HepG2 (cell line): Measurements from ENCODE around the gene RWDD4. TPM values are rescaled to one million over a fixed set of nuclear protein-coding genes. Genes with fewer than 3 reads are reported as not detected.

Source experiments
- ATAC-seq: fragments of 200-7000 bp; cut with Tn5 transposase; 3 replicates; pipeline ENCODE4 v1.9.1; 2020; ENCODE audit warnings: mild to moderate bottlenecking, moderate library complexity
- BruUV-seq: library from RNA; stranded (reverse); fragments of 400-500 nt; replicated peaks from 2 replicates; lab custom pipeline; 2021; lab: Mats Ljungman, UMichigan
- CTCF ChIA-PET: fragments of 300-600 bp; formaldehyde crosslinking; extraction: SDS; loops from one replicate; lab custom pipeline; 2021; ENCODE audit warnings: low total read pairs, inconsistent platforms, low intra/inter-chr PET ratio; lab: Yijun Ruan, JAX
- POLR2A ChIA-PET: fragments of 350-600 bp; sonication (Branson Sonifier 250); formaldehyde crosslinking; loops from one replicate; lab custom pipeline; 2020; ENCODE audit warnings: antibody characterized with exemption, inconsistent platforms; lab: Yijun Ruan, JAX
- DNase-seq: peaks from one replicate; pipeline ENCODE4 v3.0.0-alpha.2; 2015; ENCODE audit warnings: low spot score
- FAIRE-seq: peaks from 3 replicates; lab custom pipeline; 2011; peaks lifted over from hg19 to GRCh38; lab: Jason Lieb, UNC
- H2AFZ ChIP-seq: one replicate; pipeline ENCODE4 v1.6.1; 2011; ENCODE audit warnings: low read length, inconsistent platforms
- H3K27ac ChIP-seq: fragments of 300-600 bp; 3 replicates; pipeline ENCODE4 v1.8.0; 2011; ENCODE audit warnings: mixed run types, mild to moderate bottlenecking, mixed read lengths, low read length, inconsistent platforms; ENCODE audit not compliant: insufficient read depth; ENCODE audit errors: extremely low read length
- H3K27me3 ChIP-seq, 2 experiments: fragments of 200-600 bp in 1 of 2; 2 replicates in 1 of 2; 3 replicates in 1 of 2; pipeline versions ENCODE4 v1.6.0 to v1.8.0; 2011; ENCODE audit warnings: low read length in 2 of 2, mild to moderate bottlenecking in 2 of 2, moderate library complexity in 2 of 2, inconsistent platforms in 1 of 2; ENCODE audit not compliant: insufficient read depth in 2 of 2, control insufficient read depth in 1 of 2
- H3K36me3 ChIP-seq, 2 experiments: fragments of 200-600 bp in 1 of 2; replicated peaks in 1 of 2; 2 replicates in 1 of 2; 3 replicates in 1 of 2; pipeline versions ENCODE4 v1.5.1 to v1.8.0; 2011; ENCODE audit warnings: low read length in 2 of 2, inconsistent platforms in 1 of 2; ENCODE audit not compliant: insufficient read depth in 2 of 2, control insufficient read depth in 1 of 2
- H3K4me1 ChIP-seq: 2 replicates; pipeline ENCODE4 v1.5.1; 2012; ENCODE audit warnings: low read length, inconsistent platforms; ENCODE audit not compliant: insufficient read depth
- H3K4me2 ChIP-seq: 2 replicates; pipeline ENCODE4 v1.6.0; 2011; ENCODE audit warnings: low read depth, low read length, inconsistent platforms
- H3K4me3 ChIP-seq, 3 experiments: fragments of 200-600 bp in 1 of 3; sonication (generic), shearing (Covaris generic) in 1 of 3; replicated peaks in 1 of 3; 2 replicates each; pipeline ENCODE4 v1.5.1; 2011 to 2016; ENCODE audit warnings: low read length in 3 of 3, inconsistent platforms in 2 of 3, low read depth in 2 of 3, mild to moderate bottlenecking in 2 of 3, control low read depth in 1 of 3, mixed read lengths in 1 of 3; ENCODE audit not compliant: insufficient read depth in 1 of 3
- H3K79me2 ChIP-seq: one replicate; pipeline ENCODE4 v1.6.1; 2011; ENCODE audit warnings: low read length, inconsistent platforms; ENCODE audit not compliant: insufficient read depth
- H3K9ac ChIP-seq: 2 replicates; pipeline ENCODE4 v1.6.0; 2011; ENCODE audit warnings: mild to moderate bottlenecking, low read depth, low read length, inconsistent platforms; ENCODE audit not compliant: insufficient read depth
- H3K9me3 ChIP-seq: 2 replicates; pipeline ENCODE4 v1.5.1; 2012; ENCODE audit warnings: mild to moderate bottlenecking, low read length
- H4K20me1 ChIP-seq: 2 replicates; pipeline ENCODE4 v1.6.0; 2011; ENCODE audit warnings: inconsistent platforms, mild to moderate bottlenecking, low read length, moderate library complexity; ENCODE audit not compliant: insufficient read depth
- BCL6 ChIP-seq: IDR thresholded peaks from 2 replicates; pipeline ENCODE4 v1.6.1; 2016; ENCODE audit warnings: missing genetic modification reagents, missing compliant biosample characterization
- CENPX ChIP-seq: sonication (generic); formaldehyde crosslinking; IDR thresholded peaks from 2 replicates; pipeline ENCODE4 v1.9.0; 2021; ENCODE audit warnings: mild to moderate bottlenecking, missing genetic modification reagents, moderate library complexity
- KLF13 ChIP-seq: sonication (generic); formaldehyde crosslinking; IDR thresholded peaks from 2 replicates; pipeline ENCODE4 v1.4.0; 2020; ENCODE audit warnings: mild to moderate bottlenecking, missing genetic modification reagents
- SOX13 ChIP-seq, 3 experiments: fragments of 450-650 bp in 1 of 3; sonication (generic) in 1 of 3; formaldehyde crosslinking in 1 of 3; IDR thresholded peaks in 2 of 3; conservative IDR thresholded peaks in 1 of 3; 2 replicates each; pipeline versions ENCODE4 v1.5.0 to v1.6.1; 2016 to 2020; ENCODE audit warnings: antibody characterized with exemption in 1 of 3, mild to moderate bottlenecking in 1 of 3, missing compliant biosample characterization in 1 of 3, missing genetic modification reagents in 1 of 3, moderate library complexity in 1 of 3
- SOX6 ChIP-seq, 2 experiments: fragments of 450-650 bp in 1 of 2; sonication (generic) in 1 of 2; formaldehyde crosslinking in 1 of 2; IDR thresholded peaks; 2 replicates each; pipeline versions ENCODE4 v1.4.0 to v1.6.1; 2017 to 2020; ENCODE audit warnings: antibody characterized with exemption in 1 of 2, mild to moderate bottlenecking in 1 of 2, missing genetic modification reagents in 1 of 2
- ZBTB14 ChIP-seq: sonication (generic); formaldehyde crosslinking; IDR thresholded peaks from 2 replicates; pipeline ENCODE4 v1.4.0; 2020; ENCODE audit warnings: missing genetic modification reagents
- ZNF557 ChIP-seq: sonication (generic); formaldehyde crosslinking; IDR thresholded peaks from 2 replicates; pipeline ENCODE4 v1.4.0; 2020; ENCODE audit warnings: missing genetic modification reagents
- ZNF577 ChIP-seq: sonication (generic); formaldehyde crosslinking; IDR thresholded peaks from 2 replicates; pipeline ENCODE4 v1.4.0; 2020; ENCODE audit warnings: mild to moderate bottlenecking, low read depth, missing genetic modification reagents, borderline replicate concordance
- ZNF737 ChIP-seq: sonication (generic); formaldehyde crosslinking; IDR thresholded peaks from 2 replicates; pipeline ENCODE4 v1.5.0; 2020; ENCODE audit warnings: missing genetic modification reagents, mild to moderate bottlenecking, borderline replicate concordance
- ZNF776 ChIP-seq: sonication (generic); formaldehyde crosslinking; IDR thresholded peaks from 2 replicates; pipeline ENCODE4 v1.4.0; 2020; ENCODE audit warnings: mild to moderate bottlenecking, missing genetic modification reagents
- WGBS: methylation state at CpG from one replicate; pipeline ENCODE4 v1.1.6; 2017; ENCODE audit warnings: low lambda C conversion rate; 5-methylcytosine and 5-hydroxymethylcytosine counted together
- in situ Hi-C: cut with HindIII; loops from 2 replicates; pipeline ENCODE4 v1.10.0; 2017; ENCODE audit warnings: low pct_unique_long_range_greater_than_20kb; ENCODE audit not compliant: extremely low pct_ligation_motif_present
- intact Hi-C: fragments of 100-400 bp; cut with micrococcal nuclease; formaldehyde crosslinking; loops from one replicate; pipeline ENCODE4 v1.10.0; 2022; ENCODE audit not compliant: unreplicated experiment
- polyA plus RNA-seq, 8 experiments: library from polyadenylated mRNA; depleted of rRNA in 3 of 8; stranded (reverse) in 7 of 8; unstranded in 1 of 8; fragments of >200 nt; fragmentation: Illumina TruSeq in 4 of 8; extraction: Trizol in 4 of 8; gene quantifications; 2 replicates each; pipeline versions ENCODE4 v1.2.1 to v1.2.3, GENCODE V29; 2011 to 2016; ENCODE audit warnings: low read depth in 4 of 8, missing spikeins in 1 of 8, mixed read lengths in 1 of 8; ENCODE audit not compliant: insufficient read depth in 1 of 8
- total RNA-seq, 5 experiments: library from RNA; depleted of rRNA; stranded (reverse); fragments of >200 nt; fragmentation: Illumina TruSeq; extraction: Trizol; gene quantifications; 2 replicates each; pipeline ENCODE4 v1.2.3, GENCODE V29; 2016; ENCODE audit warnings: low read depth in 1 of 5

Gene RWDD4
- total and polyA plus RNA-seq, 2 of the 13 experiments (the other 11 are each of a cell fraction or from before 2014, with no cell fraction given) = 10.2 to 25.4 TPM

DNA sequence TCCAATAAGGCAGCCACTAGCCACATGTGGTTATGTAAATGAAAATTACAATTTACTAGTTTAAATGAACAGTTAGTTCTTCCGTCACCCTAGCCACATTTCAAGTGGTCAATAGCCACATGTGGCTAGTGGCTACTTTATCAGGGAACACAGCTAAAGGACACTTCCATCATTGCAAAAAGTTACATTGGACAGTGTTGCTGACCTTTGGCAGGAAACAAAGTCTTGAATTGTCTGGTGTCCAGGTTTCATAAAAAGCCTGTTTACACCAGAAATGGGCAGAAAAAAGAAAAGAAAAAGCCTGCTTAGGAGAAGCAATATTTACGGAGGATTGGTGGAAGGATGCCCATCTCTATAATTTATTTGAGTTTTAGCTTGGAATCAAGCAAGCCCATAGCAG lies 38.6 kb downstream of the RWDD4 start:
- intact Hi-C loops = no loop called here
- TF ChIP-seq ZNF737 (CRISPR knock-in tag) (no peak), SOX6 (IDR thresholded peaks at IDR 0.05) (no peak), SOX6 (CRISPR knock-in tag; IDR thresholded peaks at IDR 0.05) (peak; percentile 10; the same call in 1 of the 2 replicates), ZNF557 (CRISPR knock-in tag) (no peak), SOX13 (IDR thresholded peaks at IDR 0.05) (no peak), SOX13 (CRISPR knock-in tag; conservative IDR thresholded peaks at IDR 0.05 in 1 of 2, IDR thresholded peaks at IDR 0.05 in 1 of 2) (0 out of 4 replicates have a peak, but pooled peaks of 1 of the 2 experiments have one; percentile 18), BCL6 (CRISPR knock-in tag) (0 out of 2 replicates have a peak, but pooled peaks have one; percentile 19), ZBTB14 (CRISPR knock-in tag) (no peak), KLF13 (CRISPR knock-in tag) (no peak), CENPX (no peak), ZNF577 (CRISPR knock-in tag) (no peak), ZNF776 (no peak)
- TF ChIP-seq, all 625 proteins: peak for 3
- H4K20me1 ChIP-seq = no peaks in the 10 kb centered on the region
- H3K27me3 ChIP-seq = no peaks in the 10 kb centered on the region; a peak in 2 of 5 replicates
- H3K4me3 ChIP-seq = no peak overlapping the region
- peaks cover 45% of the 10 kb centered on the region for H3K4me1 ChIP-seq
- H3K4me2 ChIP-seq = no peak overlapping the region
- ATAC-seq (no peak), FAIRE-seq (no peak), DNase-seq (no peak)
- no peaks in the 10 kb centered on the region for H3K36me3 ChIP-seq
- no peak overlapping the region for H2AFZ ChIP-seq
- no peak overlapping the region for H3K27ac ChIP-seq
- H3K9ac ChIP-seq = no peak overlapping the region
- no peaks in the 10 kb centered on the region for H3K79me2 ChIP-seq
- H3K9me3 ChIP-seq = no peaks in the 10 kb centered on the region
- ChIA-PET CTCF (no interaction called here), POLR2A (interaction anchor here (0.6 to 3.0 kb wide), 2 partner anchors 63 to 177 kb away, joined by 3 to 17 read pairs; partner anchors contain the start of gene CDKN2AIP)
- no TSS peak for BruUV-seq
- in situ Hi-C loops = no loop called here
- WGBS = 28% methylated on average over 2 of the region's 2 CpGs
